GM20000 (cell line): ENCODE results near the gene DPP4.
"Not testable (repeated sequence)": the region's sequence is repeated elsewhere in the genome, so short reads cannot be mapped to it uniquely, and the experiment has no call there.

Experiments used
- DNase-seq: peaks from one replicate; pipeline ENCODE4 v3.0.0; 2012; ENCODE audit warnings: low spot score
- TF ChIP-seq, protein P1 (sequence below): IDR thresholded peaks from 2 replicates; pipeline ENCODE4 v1.5.1; 2012; ENCODE audit warnings: mild to moderate bottlenecking, control low read depth; ENCODE audit errors: extremely low read depth, missing control alignments

DPP4 gene

DNA sequence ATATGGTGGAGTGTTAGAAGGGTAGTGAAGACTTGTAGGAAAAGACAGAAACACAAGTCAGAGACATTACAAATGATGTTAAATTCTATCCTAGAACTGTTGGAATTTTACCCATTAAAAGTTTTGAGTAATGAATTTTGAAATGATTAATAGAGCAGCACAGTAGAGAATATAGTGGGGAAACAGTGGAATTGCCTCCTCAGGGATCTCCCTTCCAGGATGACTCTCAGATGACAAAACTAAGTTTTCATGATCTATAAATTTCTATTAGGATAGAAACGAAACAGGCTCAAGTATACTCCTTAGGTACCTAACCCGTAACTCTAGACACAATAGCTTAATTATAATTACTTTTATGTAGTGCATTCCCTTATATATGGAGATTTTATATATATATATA lies 86.7 kb downstream of the DPP4 start:
- DNase-seq = no peak

DNA sequence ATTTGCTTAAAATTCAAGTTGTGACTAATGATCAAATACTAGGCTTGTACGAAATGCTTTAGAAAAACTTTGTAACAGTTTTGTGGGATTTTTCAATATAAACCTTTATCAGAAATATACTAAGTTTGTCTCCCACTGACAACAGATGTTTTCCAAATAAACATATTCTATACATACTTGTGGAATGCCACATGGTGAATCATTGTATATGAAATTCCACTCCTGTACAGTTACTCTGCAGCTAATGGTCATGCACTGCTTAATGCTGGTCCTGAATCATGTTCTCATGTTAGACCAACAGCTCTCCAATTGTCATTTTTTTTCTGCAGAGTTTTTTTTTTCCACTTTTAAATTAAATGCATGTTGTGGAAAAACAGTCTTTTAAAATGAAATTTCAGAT lies 90.1 kb downstream of the DPP4 start:
- DNase-seq = no peak
- TF ChIP-seq, protein P1, sequence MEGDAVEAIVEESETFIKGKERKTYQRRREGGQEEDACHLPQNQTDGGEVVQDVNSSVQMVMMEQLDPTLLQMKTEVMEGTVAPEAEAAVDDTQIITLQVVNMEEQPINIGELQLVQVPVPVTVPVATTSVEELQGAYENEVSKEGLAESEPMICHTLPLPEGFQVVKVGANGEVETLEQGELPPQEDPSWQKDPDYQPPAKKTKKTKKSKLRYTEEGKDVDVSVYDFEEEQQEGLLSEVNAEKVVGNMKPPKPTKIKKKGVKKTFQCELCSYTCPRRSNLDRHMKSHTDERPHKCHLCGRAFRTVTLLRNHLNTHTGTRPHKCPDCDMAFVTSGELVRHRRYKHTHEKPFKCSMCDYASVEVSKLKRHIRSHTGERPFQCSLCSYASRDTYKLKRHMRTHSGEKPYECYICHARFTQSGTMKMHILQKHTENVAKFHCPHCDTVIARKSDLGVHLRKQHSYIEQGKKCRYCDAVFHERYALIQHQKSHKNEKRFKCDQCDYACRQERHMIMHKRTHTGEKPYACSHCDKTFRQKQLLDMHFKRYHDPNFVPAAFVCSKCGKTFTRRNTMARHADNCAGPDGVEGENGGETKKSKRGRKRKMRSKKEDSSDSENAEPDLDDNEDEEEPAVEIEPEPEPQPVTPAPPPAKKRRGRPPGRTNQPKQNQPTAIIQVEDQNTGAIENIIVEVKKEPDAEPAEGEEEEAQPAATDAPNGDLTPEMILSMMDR = no peak

More for the DNA sequence above, 86.7 kb downstream of the DPP4 start:
- TF ChIP-seq, protein P1 = no peak

DNA sequence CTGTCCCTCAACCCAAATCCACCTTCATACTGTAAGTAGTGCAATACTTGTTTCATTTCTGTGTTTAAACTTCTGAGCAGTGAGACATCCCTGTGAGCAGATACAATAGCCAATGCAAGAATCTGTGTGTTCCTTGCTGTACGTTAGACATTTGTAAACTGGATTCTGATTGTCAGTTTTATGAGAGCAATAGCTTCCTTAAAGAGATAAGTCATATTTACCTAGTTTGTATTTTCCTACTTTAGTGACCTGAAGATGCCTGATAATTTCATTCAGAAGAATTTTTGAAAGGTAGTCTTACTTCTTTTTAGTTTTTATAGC lies 90.7 kb downstream of the DPP4 start:
- TF ChIP-seq, protein P1 = no peak
- DNase-seq = no peak

DNA sequence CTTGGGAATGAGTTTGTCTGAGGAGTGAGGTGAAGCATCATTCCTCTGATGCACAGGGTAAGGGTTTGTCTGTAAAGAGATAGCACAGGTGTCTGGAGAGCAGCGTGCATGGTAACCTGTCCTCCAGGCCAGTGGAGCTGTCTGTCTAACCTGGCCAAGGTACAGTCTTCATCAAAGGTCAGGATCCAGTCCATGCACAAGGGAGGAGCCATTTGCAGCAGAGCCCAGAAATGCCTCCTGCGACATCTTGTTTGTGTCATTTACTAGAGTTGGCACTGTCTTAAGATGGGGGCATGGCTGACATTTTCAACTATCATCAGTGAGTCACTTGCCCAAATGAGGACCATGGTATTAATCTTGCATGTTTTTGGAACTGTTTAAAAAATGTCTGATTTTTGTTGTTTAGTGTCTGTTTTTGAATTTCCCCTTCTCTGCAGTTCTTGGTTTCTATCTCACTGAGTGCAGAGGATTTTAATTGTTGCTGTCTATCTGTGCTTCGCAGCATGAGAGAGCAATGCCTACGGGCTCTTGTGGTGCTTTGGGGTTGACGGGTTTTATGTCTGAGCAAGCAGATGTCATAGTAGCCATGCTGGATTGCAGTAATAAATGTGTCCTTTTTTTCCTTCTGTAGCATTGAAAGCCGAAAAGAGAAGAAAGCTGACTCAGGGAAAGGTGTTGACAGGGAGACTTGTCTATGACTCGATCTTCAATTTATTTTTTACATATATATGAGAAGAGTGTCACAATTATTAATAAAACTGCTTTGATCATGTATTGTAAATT lies 91.3 kb downstream of the DPP4 start:
- TF ChIP-seq, protein P1 = no peak
- no peak for DNase-seq

DNA sequence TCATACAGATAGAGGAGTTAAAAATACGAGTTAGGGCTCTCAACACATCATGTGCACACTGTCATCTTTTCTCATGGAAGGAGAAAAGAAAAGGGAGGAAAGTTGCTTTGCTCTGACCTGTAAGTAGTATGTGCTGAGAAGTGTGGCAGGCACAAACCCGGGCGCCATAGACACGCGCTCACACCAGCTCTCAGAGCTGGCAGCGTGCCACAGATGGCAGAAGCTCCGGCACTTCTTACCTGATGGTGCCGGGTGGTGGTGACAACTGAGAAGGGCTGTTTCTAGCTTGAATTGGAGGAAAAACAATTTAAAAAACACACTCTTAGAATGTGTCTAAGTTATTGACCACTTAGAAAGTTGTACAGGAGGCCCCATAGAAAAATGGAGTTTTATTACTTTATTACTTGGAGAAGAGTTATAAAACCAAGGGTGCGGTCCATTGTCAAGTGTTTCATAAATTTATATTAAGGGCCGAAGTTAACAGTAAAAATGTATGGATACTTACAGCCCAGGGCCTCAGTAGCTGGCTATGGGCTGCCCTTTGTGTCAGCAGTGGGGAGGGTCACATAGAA lies 92.2 kb downstream of the DPP4 start:
- TF ChIP-seq, protein P1 = no peak
- DNase-seq = no peak

DNA sequence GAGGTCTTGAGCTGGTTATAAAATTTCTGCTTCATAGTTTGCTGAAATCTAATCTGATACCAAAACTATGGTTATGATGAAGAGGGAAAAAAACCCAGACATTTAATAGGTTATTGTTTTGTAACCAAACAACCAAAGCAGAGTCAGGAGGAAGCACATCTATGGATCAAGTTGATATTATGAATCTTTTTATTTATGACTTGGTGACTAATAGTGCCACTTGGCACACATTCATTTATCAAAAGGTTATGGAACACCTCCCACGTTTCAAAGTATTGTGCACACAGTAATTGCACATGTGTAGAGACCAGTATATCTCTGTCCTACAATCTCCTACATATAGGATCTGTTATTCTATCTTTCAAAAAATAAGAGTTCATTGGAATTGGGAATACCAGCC lies 93.0 kb downstream of the DPP4 start:
- no peak for DNase-seq
- TF ChIP-seq, protein P1 = no peak

DNA sequence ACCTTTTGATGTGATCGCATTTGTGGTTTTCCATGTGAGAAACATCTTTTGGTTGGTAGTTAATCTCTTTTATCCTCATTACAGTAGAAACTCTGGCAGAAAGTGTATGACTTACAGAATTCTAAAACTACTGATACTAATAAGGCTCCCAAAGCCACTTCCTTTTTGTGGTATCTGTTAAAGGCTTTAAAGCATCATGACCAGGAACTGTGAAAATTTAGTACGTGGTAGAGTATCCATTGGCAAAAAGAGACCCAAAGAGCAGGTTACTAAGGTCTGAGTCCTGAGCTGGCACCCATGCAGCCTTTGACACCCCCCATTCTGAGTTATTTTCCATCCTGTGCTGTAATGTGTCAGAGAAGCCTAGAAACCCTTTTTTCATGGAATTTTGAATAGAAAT lies 94.5 kb downstream of the DPP4 start:
- no peak for DNase-seq
- TF ChIP-seq, protein P1 = no peak

DNA sequence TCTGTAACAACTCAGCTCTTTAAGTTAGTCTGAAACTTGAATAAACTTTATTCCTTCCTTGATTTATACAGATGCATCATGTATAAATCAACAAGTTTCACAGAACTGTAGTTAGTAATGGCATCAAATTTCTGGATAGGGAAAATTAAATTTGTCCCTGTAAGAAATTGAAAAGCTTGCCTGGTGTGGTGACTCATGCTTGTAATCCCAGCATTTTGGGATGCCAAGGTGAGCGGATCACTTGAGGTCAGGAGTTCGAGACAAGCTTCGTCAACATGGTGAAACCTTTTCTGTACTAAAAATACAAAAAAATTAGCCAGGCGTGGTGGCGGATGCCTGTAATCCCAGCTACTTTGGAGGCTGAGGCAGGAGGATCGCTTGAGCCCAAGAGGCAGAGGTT lies 96.1 kb downstream of the DPP4 start:
- not testable (repeated sequence) for DNase-seq
